Activated naive CD4-positive, alpha-beta T cell treated with anti-CD3 and anti-CD28 coated beads, Interleukin-2, amount 50 U/mL, for 24 hours (primary cell): ENCODE results near the gene FIGNL1.
A peak's percentile ranks its signal among the peaks of the same experiment; 100 is the strongest.

ENCODE experiments used
- H3K27ac Mint-ChIP-seq: one replicate; pipeline ENCODE4 v1.8.0; 2021; ENCODE audit warnings: mild to moderate bottlenecking, mixed read lengths
- H3K27me3 Mint-ChIP-seq: one replicate; pipeline ENCODE4 v1.8.0; 2021; ENCODE audit warnings: mixed read lengths
- H3K36me3 Mint-ChIP-seq: one replicate; pipeline ENCODE4 v1.8.0; 2021; ENCODE audit warnings: mixed read lengths
- H3K4me1 Mint-ChIP-seq: one replicate; pipeline ENCODE4 v1.8.0; 2021; ENCODE audit warnings: mixed read lengths
- H3K4me3 Mint-ChIP-seq: one replicate; pipeline ENCODE4 v1.8.0; 2021; ENCODE audit warnings: mild to moderate bottlenecking, mixed read lengths
- H3K9me3 Mint-ChIP-seq: one replicate; pipeline ENCODE4 v1.8.0; 2021; ENCODE audit warnings: mixed read lengths

FIGNL1 gene

GRCh38 chr7:50422858-50423257, 27.3 kb downstream of the FIGNL1 start:
- no peaks in the 10 kb centered on the region for H3K9me3 Mint-ChIP-seq
- H3K4me3 Mint-ChIP-seq, result no peak overlapping the region
- H3K27me3 Mint-ChIP-seq, result no peaks in the 10 kb centered on the region
- H3K27ac Mint-ChIP-seq, result no peak overlapping the region
- H3K4me1 Mint-ChIP-seq, result no peaks in the 10 kb centered on the region
- no peaks in the 10 kb centered on the region for H3K36me3 Mint-ChIP-seq

DNA sequence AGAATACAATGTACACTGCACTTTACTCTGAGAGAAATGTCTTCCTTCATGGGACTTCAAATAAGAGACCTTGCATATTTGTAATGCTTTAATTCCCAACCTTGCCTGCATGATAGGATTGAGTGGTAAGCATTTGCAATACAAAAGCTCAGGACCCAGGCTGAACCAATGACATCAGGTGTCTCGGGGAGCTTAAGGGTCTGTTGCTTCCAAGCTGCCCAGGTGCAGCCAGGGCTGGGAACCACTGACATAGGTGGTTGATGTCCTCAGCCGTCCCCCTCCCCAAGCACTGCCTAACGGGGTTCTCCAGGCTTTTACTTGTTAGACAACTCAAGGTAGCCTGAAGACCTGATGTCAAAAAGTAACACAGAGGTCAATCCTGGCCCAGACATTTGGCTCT, 29.1 kb downstream of the FIGNL1 start:
- Mint-ChIP-seq H3K9me3 (no peaks in the 10 kb centered on the region), H3K27me3 (no peaks in the 10 kb centered on the region), H3K4me1 (peaks cover 15% of the 10 kb centered on the region), H3K27ac (no peak overlapping the region), H3K4me3 (no peak overlapping the region), H3K36me3 (no peaks in the 10 kb centered on the region)

GRCh38 chr7:50418526-50419290, 31.4 kb downstream of the FIGNL1 start:
- Mint-ChIP-seq H3K36me3 (no peaks in the 10 kb centered on the region), H3K27ac (no peak overlapping the region), H3K4me3 (no peak overlapping the region), H3K4me1 (peaks cover 23% of the 10 kb centered on the region), H3K9me3 (no peaks in the 10 kb centered on the region), H3K27me3 (no peaks in the 10 kb centered on the region)

- Mint-ChIP-seq H3K4me3 (no peak overlapping the region), H3K27me3 (no peaks in the 10 kb centered on the region), H3K9me3 (no peaks in the 10 kb centered on the region), H3K27ac (no peak overlapping the region), H3K36me3 (no peaks in the 10 kb centered on the region), H3K4me1 (peaks cover 23% of the 10 kb centered on the region)
Observed at GRCh38 chr7:50418086-50418515, 32.0 kb downstream of the FIGNL1 start.

- Mint-ChIP-seq H3K27ac (peak overlapping the region; percentile 30), H3K27me3 (no peaks in the 10 kb centered on the region), H3K4me3 (peak overlapping the region; percentile 71), H3K36me3 (no peaks in the 10 kb centered on the region), H3K9me3 (no peaks in the 10 kb centered on the region), H3K4me1 (peaks cover 23% of the 10 kb centered on the region)
Observed at GRCh38 chr7:50416527-50417182, 33.5 kb downstream of the FIGNL1 start.

- Mint-ChIP-seq H3K27me3 (no peaks in the 10 kb centered on the region), H3K9me3 (no peaks in the 10 kb centered on the region), H3K4me3 (peak overlapping the region; percentile 71), H3K36me3 (no peaks in the 10 kb centered on the region), H3K4me1 (peaks cover 27% of the 10 kb centered on the region), H3K27ac (peak overlapping the region; percentile 14)
Observed at GRCh38 chr7:50415844-50416364, 34.2 kb downstream of the FIGNL1 start.

DNA sequence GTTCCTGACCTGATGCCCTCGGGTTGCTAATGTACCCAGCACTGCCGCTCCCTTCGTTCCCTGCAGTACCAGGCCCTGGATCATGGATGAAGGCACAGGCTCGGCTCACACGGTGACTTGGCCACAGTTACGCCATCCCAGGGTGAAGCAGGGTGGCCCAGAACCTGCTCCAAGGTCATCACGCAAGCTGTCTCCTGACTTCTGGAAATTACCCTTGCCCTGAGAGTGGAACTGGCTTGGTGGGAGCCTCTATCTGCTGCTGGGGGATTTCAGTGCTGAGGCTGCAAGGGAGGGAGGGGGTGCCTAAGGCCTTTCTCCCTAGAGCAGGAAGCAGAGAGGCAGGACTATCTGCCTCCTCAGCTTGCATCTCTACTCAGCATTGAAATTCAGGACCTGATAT, 36.6 kb downstream of the FIGNL1 start:
- peaks cover 47% of the 10 kb centered on the region for H3K4me1 Mint-ChIP-seq

GRCh38 chr7:50412973-50413372, 37.2 kb downstream of the FIGNL1 start:
- no peak overlapping the region for H3K4me3 Mint-ChIP-seq
- no peak overlapping the region for H3K27ac Mint-ChIP-seq
- H3K27me3 Mint-ChIP-seq, result no peaks in the 10 kb centered on the region
- H3K9me3 Mint-ChIP-seq, result no peaks in the 10 kb centered on the region
- H3K4me1 Mint-ChIP-seq, result peaks cover 52% of the 10 kb centered on the region
- no peaks in the 10 kb centered on the region for H3K36me3 Mint-ChIP-seq

More for the DNA sequence above, 36.6 kb downstream of the FIGNL1 start:
- Mint-ChIP-seq H3K27ac (no peak overlapping the region), H3K27me3 (no peaks in the 10 kb centered on the region), H3K36me3 (no peaks in the 10 kb centered on the region), H3K4me3 (no peak overlapping the region), H3K9me3 (no peaks in the 10 kb centered on the region)

- Mint-ChIP-seq H3K36me3 (no peaks in the 10 kb centered on the region), H3K4me3 (no peak overlapping the region), H3K9me3 (no peaks in the 10 kb centered on the region), H3K27ac (no peak overlapping the region), H3K27me3 (no peaks in the 10 kb centered on the region), H3K4me1 (peaks cover 56% of the 10 kb centered on the region)
Observed at GRCh38 chr7:50411332-50411731, 38.8 kb downstream of the FIGNL1 start.

GRCh38 chr7:50409856-50410745, 40.0 kb downstream of the FIGNL1 start:
- H3K9me3 Mint-ChIP-seq, result no peaks in the 10 kb centered on the region
- peaks cover 58% of the 10 kb centered on the region for H3K4me1 Mint-ChIP-seq
- H3K27ac Mint-ChIP-seq, result peak overlapping the region; percentile 38

DNA sequence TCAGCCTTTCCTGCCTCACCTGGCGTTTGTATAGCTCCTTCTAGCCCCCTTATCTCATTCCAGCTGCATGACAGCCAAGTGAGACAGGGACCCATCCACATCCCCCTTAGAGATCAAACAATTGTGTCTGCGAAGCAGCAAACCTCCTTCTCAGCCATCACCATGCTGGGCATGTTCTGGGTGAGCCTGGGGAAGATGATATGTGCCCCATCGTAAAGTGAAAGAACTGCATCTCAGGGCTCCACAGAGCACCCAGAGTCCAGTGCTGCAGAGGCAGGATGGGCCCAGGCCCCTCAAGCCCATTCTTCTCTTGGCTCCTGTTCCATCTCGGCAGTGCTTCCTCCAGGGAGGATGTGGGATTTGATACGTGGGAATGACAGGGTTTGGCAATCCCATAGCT, 43.2 kb downstream of the FIGNL1 start:
- Mint-ChIP-seq H3K4me1 (peaks cover 84% of the 10 kb centered on the region), H3K9me3 (no peaks in the 10 kb centered on the region), H3K27me3 (no peaks in the 10 kb centered on the region), H3K36me3 (peaks cover 14% of the 10 kb centered on the region), H3K4me3 (no peak overlapping the region), H3K27ac (peak overlapping the region; percentile 31)

More at GRCh38 chr7:50409856-50410745, 40.0 kb downstream of the FIGNL1 start:
- Mint-ChIP-seq H3K27me3 (no peaks in the 10 kb centered on the region), H3K4me3 (peak overlapping the region; percentile 27), H3K36me3 (peaks cover 4% of the 10 kb centered on the region)

DNA sequence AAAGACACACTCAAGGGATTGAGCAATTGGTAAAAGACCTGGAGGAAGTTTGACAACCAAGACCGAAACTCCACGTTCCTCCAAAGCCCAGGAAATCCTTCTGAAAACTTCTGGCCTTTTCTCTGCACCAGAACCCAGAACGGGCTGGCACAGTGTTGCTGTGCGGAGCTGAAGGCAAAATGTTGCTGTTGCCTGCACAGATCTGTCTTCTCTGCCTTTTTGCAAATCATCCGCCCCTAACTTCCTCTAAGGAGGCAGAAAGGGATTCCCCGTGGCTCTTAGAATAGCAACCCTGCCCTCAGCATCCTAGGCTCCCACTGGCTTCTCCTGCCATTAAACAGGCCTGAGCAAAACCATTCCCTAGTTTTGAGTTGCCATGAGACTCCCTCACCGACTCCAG, 44.9 kb downstream of the FIGNL1 start:
- H3K27me3 Mint-ChIP-seq, result no peaks in the 10 kb centered on the region
- no peaks in the 10 kb centered on the region for H3K9me3 Mint-ChIP-seq
- peak overlapping the region; percentile 86 for H3K27ac Mint-ChIP-seq
- no peak overlapping the region for H3K4me3 Mint-ChIP-seq
- peaks cover 24% of the 10 kb centered on the region for H3K36me3 Mint-ChIP-seq
- H3K4me1 Mint-ChIP-seq, result peaks cover 86% of the 10 kb centered on the region

DNA sequence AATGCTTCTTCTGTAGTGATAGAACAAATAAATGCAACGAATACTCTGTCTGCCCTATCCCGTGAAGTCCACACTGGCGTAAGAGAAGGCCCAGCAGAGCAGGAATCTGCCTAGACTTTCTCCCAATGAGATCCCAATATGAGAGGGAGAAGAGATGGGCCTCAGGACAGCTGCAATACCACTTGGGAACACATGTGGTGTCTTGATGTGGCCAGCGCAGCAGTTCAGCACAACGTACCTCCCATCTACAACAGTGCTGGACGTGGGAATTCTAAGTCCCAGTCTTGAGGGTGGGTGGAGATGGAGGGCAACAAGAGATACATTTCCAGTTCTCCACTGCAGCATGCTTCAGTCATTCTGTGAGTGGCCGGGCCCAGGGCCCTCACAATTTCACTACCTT, 45.8 kb downstream of the FIGNL1 start:
- Mint-ChIP-seq H3K4me1 (peaks cover 79% of the 10 kb centered on the region), H3K4me3 (no peak overlapping the region), H3K9me3 (no peaks in the 10 kb centered on the region), H3K36me3 (peaks cover 24% of the 10 kb centered on the region), H3K27me3 (no peaks in the 10 kb centered on the region), H3K27ac (peak overlapping the region; percentile 86)

DNA sequence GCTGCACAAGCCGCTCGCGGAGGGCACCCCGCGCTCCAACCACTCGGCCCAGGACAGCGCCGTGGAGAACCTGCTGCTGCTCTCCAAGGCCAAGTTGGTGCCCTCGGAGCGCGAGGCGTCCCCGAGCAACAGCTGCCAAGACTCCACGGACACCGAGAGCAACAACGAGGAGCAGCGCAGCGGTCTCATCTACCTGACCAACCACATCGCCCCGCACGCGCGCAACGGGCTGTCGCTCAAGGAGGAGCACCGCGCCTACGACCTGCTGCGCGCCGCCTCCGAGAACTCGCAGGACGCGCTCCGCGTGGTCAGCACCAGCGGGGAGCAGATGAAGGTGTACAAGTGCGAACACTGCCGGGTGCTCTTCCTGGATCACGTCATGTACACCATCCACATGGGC, 50.0 kb downstream of the FIGNL1 start:
- Mint-ChIP-seq H3K4me1 (peaks cover 72% of the 10 kb centered on the region), H3K27me3 (no peaks in the 10 kb centered on the region), H3K4me3 (no peak overlapping the region), H3K27ac (no peak overlapping the region), H3K9me3 (no peaks in the 10 kb centered on the region), H3K36me3 (peaks cover 38% of the 10 kb centered on the region)

DNA sequence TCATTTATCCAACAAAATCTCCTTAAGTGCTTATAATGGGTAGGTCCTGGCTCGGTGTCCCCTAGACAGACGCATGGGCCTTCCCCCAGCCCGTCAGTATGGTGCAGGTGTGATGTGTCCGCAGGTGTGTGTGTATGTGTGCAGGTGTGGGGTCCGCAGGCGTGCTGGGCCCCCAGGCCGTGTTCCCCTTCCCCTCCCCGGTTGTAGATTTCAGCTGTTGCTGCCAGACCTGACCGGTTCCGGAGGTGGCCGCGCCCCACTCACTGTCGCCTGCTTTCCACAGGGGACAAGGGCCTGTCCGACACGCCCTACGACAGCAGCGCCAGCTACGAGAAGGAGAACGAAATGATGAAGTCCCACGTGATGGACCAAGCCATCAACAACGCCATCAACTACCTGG, 50.5 kb downstream of the FIGNL1 start:
- no peaks in the 10 kb centered on the region for H3K27me3 Mint-ChIP-seq
- H3K36me3 Mint-ChIP-seq, result peaks cover 39% of the 10 kb centered on the region
- H3K27ac Mint-ChIP-seq, result peak overlapping the region; percentile 68
- H3K4me1 Mint-ChIP-seq, result peaks cover 71% of the 10 kb centered on the region
- H3K4me3 Mint-ChIP-seq, result no peak overlapping the region
- H3K9me3 Mint-ChIP-seq, result no peaks in the 10 kb centered on the region
